ENCODE results near the gene SELENON. TPM values are rescaled to one million over a fixed set of nuclear protein-coding genes. Genes with fewer than 3 reads are reported as not detected.

The SELENON gene
- total and polyA plus RNA-seq, 9 of the 15 experiments (the other 6 are each of a cell fraction or from before 2014, with no cell fraction given) = 0.43 to 26.7 (median 7.0) TPM

GRCh38 chr1:25787760-25788166 lies 12.2 kb upstream of the SELENON start:
- CTCF ChIA-PET (ENCODE audit: low intra/inter-chr PET ratio) = no interaction called here
- ATAC-seq = no peak
- in situ Hi-C loops (cut with MboI) = no loop called here

DNA sequence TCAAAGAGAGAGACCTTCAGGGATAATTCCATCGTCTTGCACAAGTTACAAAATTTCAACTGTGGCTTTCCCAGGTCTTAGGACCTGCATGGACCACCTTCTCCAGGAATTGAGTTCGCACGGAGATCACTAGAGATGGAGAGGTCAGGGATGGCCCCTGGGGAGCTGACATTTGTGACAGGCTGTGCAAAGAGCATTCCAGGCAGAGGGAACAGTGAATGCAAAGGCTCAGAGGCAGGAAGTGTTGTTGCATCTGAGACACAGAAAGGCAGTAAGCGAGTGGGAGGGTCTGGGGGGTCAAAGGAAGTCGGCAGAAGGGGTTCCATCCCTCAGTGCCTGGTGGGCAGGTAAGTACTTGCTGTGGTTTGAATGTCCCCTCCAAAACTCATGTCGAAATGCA lies 9.5 kb upstream of the SELENON start:
- H3K4me2 ChIP-seq (ENCODE audit: insufficient read depth, low read length) = no peak overlapping the region
- in situ Hi-C loops (cut with MboI) = loop anchor here (5.0 kb wide), 1 partner anchor 48 kb away; no protein-coding TSS in a partner anchor
- WGBS (ENCODE audit: insufficient coverage, low coverage, missing lambda C conversion rate) = 8% methylated on average over 6 of the region's 6 CpGs

More at GRCh38 chr1:25787760-25788166, 12.2 kb upstream of the SELENON start:
- DNase-seq (ENCODE audit: extremely low read depth in 1 of 4, low spot score in 3 of 4) = no peak
- FAIRE-seq = no peak
- Histone ChIP-seq H3K4me2 (ENCODE audit: insufficient read depth, low read length) (no peak overlapping the region), H3K9ac (ENCODE audit: insufficient read depth in 1 of 2, low read depth in 2 of 2, low read length in 2 of 2) (no peak overlapping the region), H3K9me1 (ENCODE audit: control insufficient read depth, insufficient read depth, low read length) (peaks cover 3% of the 10 kb centered on the region), H3K4me3 (no peak overlapping the region), H3K36me3 (ENCODE audit: control insufficient read depth, insufficient read depth, low read length) (no peaks in the 10 kb centered on the region), H3K4me1 (replicated peaks in 1 of 2; ENCODE audit: control insufficient read depth in 2 of 2, insufficient read depth in 2 of 2, low read length in 2 of 2) (peaks cover 18 to 19% of the 10 kb centered on the region in 2 experiments), H3K79me2 (ENCODE audit: control insufficient read depth, insufficient read depth, low read length) (no peaks in the 10 kb centered on the region), H3K27me3 (ENCODE audit: control insufficient read depth in 2 of 2, insufficient read depth in 2 of 2, low read length in 2 of 2) (peaks cover 21 to 44% of the 10 kb centered on the region in 2 experiments), H3K27ac (ENCODE audit: extremely low read depth, low read depth, low read length) (no peak overlapping the region), H2AFZ (ENCODE audit: low read depth, low read length) (no peak overlapping the region), H4K20me1 (replicated peaks; ENCODE audit: control insufficient read depth, insufficient read depth, low read length) (0 out of 2 replicates have a peak, but pooled peaks cover 5% of the 10 kb centered on the region), H3K9me3 (replicated peaks; ENCODE audit: control insufficient read depth, insufficient read depth, low read depth, low read length) (no peaks in the 10 kb centered on the region)
- 24% methylated on average over 5 of the region's 5 CpGs for WGBS (ENCODE audit: insufficient coverage, low coverage, missing lambda C conversion rate)
- BruUV-seq (replicated peaks) = no TSS peak
- TF ChIP-seq RBBP5 (IDR thresholded peaks at IDR 0.05; ENCODE audit: borderline replicate concordance, insufficient read depth, low read length, poor library complexity, severe bottlenecking) = no peak
- no peak for TF ChIP-seq LARP7 (IDR thresholded peaks at IDR 0.05)
- TF ChIP-seq ETS2 (tag; IDR thresholded peaks at IDR 0.05; ENCODE audit: borderline replicate concordance, poor library complexity, severe bottlenecking) = no peak
- TF ChIP-seq CHD1 (IDR thresholded peaks at IDR 0.05; ENCODE audit: low read length) = no peak
- intact Hi-C loops (cut with micrococcal nuclease) = no loop called here
- POLR2A ChIA-PET = interaction anchor here (0.6 to 1.5 kb wide), 5 partner anchors 8 to 684 kb away, joined by 3 to 6 read pairs (median 3); partner anchors contain the start of gene HMGN2

More for the DNA sequence above, 9.5 kb upstream of the SELENON start:
- Histone ChIP-seq H3K9ac (ENCODE audit: insufficient read depth in 1 of 2, low read depth in 2 of 2, low read length in 2 of 2) (no peak overlapping the region), H3K4me1 (replicated peaks in 1 of 2; ENCODE audit: control insufficient read depth in 2 of 2, insufficient read depth in 2 of 2, low read length in 2 of 2) (no peaks in the 10 kb centered on the region), H3K9me3 (replicated peaks; ENCODE audit: control insufficient read depth, insufficient read depth, low read depth, low read length) (no peaks in the 10 kb centered on the region), H3K9me1 (ENCODE audit: control insufficient read depth, insufficient read depth, low read length) (no peaks in the 10 kb centered on the region), H3K27ac (ENCODE audit: extremely low read depth, low read depth, low read length) (no peak overlapping the region), H2AFZ (ENCODE audit: low read depth, low read length) (no peak overlapping the region), H3K4me3 (no peak overlapping the region), H3K79me2 (ENCODE audit: control insufficient read depth, insufficient read depth, low read length) (no peaks in the 10 kb centered on the region), H3K36me3 (ENCODE audit: control insufficient read depth, insufficient read depth, low read length) (no peaks in the 10 kb centered on the region), H4K20me1 (replicated peaks; ENCODE audit: control insufficient read depth, insufficient read depth, low read length) (0 out of 2 replicates have a peak, but pooled peaks cover 5% of the 10 kb centered on the region), H3K27me3 (ENCODE audit: control insufficient read depth in 2 of 2, insufficient read depth in 2 of 2, low read length in 2 of 2) (peaks cover 36 to 64% of the 10 kb centered on the region in 2 experiments)
- BruUV-seq (replicated peaks) = no TSS peak
- TF ChIP-seq PHB (CRISPR knock-in tag; IDR thresholded peaks at IDR 0.05) = no peak
- peak in 1 of 2 experiments; percentile 57; a peak in 1 of 4 replicates for TF ChIP-seq TEAD1 (CRISPR knock-in tag; IDR thresholded peaks at IDR 0.05)
- TF ChIP-seq ETV1 (tag; conservative IDR thresholded peaks at IDR 0.05; ENCODE audit: low read depth) = peak; percentile 63
- no peak for TF ChIP-seq ZKSCAN3 (CRISPR knock-in tag; IDR thresholded peaks at IDR 0.05)
- peak; percentile 43; the same call in 1 of the 2 replicates for TF ChIP-seq ELF1 (tag; IDR thresholded peaks at IDR 0.05)
- no peak for ATAC-seq
- DNase-seq (ENCODE audit: extremely low read depth in 1 of 4, low spot score in 3 of 4) = no peak
- POLR2A ChIA-PET = no interaction called here
- FAIRE-seq = no peak
- CTCF ChIA-PET (ENCODE audit: low intra/inter-chr PET ratio) = no interaction called here
- intact Hi-C loops (cut with micrococcal nuclease) = loop anchor here (10.0 kb wide), 1 partner anchor 46 kb away; no protein-coding TSS in a partner anchor

Measured in K562 (cell line).